Activated CD4-positive, alpha-beta T cell treated with anti-CD3 and anti-CD28 coated beads, Interleukin-2, Interleukin-6, amounts not matched to agents 100 ng/mL and 50 ng/mL, durations not matched to agents 16 hours and 8 hours (primary cell): ENCODE results near the gene NELFA.
"Not testable (repeated sequence)": the region's sequence is repeated elsewhere in the genome, so short reads cannot be mapped to it uniquely, and the experiment has no call there.

Experiments used
- DNase-seq: peaks from one replicate; pipeline ENCODE4 v3.0.0-alpha.2; 2020

NELFA gene

GRCh38 chr4:1993718-1994516, 14.9 kb downstream of the NELFA start:
- not testable (repeated sequence) for DNase-seq

- DNase-seq: no peak
These were observed 15.6 kb downstream of the NELFA start for GRCh38 chr4:1993169-1993516.

DNA sequence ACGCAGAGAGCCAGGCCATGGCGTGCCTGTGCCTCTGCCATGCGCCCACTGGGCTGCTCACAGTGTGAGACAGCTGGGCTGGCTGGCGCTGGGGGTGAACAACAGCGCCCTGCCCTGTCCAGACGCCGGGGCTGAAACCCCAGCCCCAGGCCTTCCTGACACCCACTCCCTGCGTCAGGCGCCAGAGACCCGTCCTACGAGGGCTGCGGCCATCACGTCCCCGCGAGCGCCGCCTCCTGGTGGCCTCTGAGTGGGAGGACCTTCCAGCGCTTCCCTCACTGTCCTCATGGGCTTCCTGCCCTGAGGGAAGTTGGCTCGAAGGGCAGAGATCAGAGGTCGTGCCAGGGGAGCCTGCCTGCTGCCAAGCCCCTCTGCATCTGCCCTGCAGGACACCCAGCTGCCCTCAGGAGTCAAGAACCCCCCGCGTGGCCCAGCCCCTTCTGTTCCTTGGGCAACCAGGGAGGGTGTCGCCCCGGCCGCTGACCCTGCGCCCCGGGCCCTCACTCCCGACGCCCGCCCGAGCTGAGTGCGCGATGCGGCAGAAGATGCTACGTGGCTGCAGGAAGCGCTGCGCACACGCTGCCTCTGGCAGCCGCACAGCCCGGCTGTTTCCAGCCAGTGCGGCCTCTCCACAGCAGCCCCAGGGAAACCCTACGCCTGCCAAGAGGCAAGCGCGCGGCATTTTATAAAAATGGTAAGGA, 16.2 kb downstream of the NELFA start:
- DNase-seq: no peak

GRCh38 chr4:1991596-1992434, 17.0 kb downstream of the NELFA start:
- DNase-seq: no peak

- no peak for DNase-seq
These were observed 17.7 kb downstream of the NELFA start for GRCh38 chr4:1991087-1991486.

GRCh38 chr4:1990676-1991075, 18.1 kb downstream of the NELFA start:
- no peak for DNase-seq

DNA sequence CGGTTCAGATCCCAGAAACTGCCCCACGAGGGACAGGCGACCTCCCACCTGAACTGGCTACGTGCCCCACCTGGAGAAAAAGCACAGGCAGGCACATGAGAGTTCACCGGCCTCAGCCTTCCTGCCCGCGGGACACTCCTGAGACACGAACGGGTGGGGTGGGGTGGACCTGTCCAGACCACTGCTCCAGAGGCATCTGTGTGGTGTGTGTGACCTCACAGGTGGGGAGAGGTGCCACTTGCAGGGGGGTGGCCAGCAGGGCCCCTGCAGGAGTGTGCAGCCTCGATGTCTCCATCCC, 18.5 kb downstream of the NELFA start:
- DNase-seq: no peak

DNA sequence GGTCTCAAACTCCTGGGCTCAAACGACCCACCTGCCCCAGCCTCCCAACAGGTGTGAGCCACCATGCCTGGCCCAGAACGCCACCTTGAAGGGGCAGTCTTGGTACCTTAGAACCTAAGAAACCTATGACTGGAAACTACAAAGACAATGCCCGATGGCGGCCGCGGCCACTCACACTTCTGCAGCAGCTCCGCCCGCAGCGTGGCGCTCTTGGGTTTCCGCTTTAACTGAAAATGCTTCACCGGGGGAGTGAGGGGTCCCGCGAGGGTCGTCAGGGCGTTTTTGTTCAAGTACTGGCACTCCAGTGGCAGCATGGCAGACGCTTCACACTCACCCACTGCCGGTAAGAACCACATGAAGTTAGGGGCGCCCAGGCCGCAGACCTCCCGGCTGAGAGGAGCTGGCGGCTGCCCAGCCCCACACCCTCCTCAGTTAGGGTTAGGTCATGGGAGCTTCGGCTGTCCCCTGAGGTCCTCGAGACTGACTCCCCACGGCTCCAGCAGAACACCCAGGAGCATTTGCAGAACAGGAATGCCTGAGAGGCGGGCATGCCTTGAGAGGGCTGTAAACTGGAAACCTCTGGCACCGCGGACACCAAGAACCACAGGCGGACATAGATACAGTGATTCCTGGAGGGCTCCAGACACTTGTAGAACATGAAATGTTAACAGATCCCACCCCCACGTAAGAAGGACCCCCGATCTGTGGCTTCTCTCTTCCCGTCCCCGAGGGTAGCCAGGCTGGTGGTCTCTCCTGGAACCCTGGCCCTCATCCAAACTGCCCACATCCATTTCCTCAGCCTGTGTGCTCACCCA, 19.0 kb downstream of the NELFA start:
- DNase-seq: no peak

DNA sequence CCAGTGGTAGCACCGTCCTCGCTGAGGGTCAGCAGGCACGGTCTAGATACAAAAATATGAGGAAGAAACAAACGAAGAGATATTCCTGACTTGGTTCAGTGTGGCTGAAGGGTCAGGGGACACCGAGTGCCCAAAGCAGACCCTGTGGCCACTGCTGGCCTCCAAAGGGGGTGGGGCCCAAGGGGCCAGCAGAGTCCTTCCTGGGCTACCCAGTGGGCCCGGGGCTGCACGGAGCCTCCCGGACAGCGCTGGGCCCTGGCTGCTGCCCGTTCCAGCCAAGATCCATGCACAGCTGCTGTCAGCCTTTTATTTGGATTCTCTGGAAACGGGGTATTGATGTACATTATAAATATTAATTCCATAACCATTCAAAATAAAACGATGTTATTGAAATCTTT, 20.4 kb downstream of the NELFA start:
- DNase-seq: no peak

GRCh38 chr4:1987721-1988326, 20.9 kb downstream of the NELFA start:
- DNase-seq: no peak

- DNase-seq: no peak
These were observed 21.5 kb downstream of the NELFA start for GRCh38 chr4:1987296-1987695.

- no peak for DNase-seq
These were observed 22.1 kb downstream of the NELFA start for GRCh38 chr4:1986578-1987210.

DNA sequence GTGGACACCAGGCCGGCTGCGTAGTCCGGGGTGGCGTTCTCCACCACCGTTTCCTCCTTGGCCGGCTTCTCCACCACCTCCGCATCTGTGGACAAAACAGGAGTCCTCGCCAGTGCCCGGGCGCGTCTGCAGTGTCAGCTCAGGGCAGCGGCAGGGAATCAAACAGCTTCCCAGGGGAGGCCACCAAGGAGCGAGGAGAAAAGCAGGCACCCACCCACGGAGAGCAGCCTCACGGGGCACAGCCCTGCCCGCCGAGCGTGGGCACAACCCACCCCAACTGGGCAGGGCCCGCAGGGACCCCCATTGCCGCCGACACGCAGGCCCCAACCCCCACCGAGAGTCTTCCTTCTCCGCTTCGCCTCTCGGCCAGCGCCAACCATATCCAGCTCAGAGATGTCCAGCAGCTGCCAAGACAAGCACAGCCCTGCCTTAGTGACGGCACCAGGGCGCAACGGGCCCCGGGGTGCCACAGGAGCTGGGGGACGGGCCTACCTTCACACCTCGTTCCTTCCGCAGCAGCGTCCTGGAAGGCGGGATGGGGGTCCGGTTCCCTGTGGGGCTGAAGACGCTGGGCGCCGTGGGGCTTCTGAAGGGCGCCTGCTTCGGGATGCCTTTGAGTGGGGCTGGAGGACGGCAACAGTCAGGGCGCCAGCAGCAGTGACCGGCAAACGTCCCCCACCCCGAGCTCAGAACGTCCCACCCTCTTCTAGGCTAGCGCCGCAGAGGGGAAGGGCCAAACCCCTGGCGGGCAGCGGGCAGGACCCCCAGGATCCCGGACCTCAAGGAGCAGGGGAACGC, 22.8 kb downstream of the NELFA start:
- DNase-seq: no peak

DNA sequence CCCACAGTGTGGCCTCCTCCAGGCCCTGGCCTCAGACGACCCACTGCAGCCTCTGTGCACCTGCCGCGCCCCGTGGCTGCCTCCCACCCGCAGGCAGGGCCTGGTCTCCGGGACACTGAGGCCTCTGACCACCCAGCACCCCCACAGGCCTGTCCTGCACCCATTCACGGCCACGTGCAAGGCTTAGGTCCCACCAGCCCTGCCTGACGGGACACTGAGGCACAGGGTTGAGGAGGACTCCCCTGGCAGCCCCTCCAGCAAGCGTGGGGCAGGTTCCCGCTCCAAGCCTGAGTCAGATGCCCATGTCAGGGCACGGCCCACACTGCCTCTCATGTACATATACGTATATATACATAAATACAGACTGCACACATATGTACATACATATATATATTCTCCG, 23.5 kb downstream of the NELFA start:
- no peak for DNase-seq

DNA sequence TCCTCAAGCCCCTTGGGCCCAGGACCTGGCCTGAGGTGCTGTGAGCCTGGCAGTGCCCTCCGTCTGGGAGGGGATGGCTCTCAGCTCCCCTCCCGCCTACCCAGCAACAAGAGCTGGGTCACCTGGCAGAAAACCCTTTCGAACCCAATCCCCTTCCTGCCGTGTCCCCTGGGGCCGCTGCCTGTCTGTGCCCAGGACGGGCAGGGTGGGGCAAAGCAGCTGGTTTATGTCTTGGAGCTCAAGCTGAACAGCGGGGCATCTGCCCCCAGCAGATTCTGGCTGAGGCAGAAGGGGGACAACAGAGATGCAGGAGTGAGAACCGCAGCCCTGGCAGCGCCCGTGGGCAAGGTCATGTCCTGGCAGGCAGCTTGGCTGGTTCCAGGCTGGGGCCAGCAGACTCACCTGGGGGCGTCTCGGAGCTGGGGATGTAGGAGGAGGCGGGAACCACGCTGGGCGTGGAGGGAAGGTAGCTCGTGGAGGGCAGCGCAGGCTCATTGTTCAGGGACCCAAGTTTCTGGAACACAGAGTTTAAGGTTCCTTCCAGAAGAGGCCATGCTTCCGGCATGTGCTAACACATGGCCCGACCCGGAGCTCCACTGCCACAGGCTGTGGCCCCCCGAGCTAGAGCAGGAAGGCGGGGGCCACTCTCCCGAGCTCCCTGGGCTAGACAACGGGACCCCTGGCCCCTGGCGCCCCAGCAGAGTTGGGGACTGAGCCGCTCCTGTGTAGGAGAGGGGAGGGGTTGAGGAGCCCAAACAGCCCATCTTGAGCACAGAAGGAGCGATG, 24.2 kb downstream of the NELFA start:
- no peak for DNase-seq

- no peak for DNase-seq
These were observed 24.8 kb downstream of the NELFA start for GRCh38 chr4:1983846-1984405.

DNA sequence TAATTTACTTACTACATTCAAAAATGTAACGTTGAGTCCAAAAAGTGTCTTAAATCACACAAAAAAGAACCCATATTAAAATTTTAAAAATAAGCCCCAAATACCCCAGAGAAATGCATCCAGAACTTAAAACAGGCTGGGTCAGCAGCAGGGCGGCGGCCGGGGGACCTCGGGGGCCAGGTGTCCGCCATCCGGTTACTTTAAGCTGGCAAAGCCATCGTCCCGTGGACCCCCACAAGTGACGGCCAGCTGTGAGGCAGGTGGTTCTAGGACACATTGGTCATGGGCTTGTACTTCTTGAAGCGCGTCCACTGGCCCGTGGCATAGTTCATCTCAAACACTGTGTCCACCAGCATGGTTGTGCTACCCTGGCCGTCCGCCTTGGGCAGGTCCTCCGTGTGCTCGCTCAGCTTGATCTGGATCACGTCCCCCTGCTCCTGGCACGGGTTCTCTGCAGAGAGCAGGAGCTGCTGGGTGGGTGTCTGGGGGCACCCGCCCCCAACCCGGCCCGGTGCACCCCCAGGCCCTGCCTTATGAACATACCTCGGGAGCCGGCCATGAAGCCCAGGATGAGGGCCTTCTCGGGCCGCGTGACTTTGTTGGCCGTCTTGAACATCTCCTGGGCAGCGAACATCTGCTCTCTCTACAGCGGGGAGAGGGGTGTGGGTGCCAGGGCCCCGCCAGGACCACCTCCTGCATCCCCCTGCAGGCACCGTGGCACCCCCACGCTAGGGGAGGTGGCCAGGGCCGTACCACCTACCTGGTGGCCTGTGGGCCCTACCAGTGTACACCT, 25.5 kb downstream of the NELFA start:
- DNase-seq: no peak

- no peak for DNase-seq
These were observed 26.4 kb downstream of the NELFA start for GRCh38 chr4:1982124-1983052.
